Activated CD4-positive, alpha-beta T cell treated with anti-CD3 and anti-CD28 coated beads for 48 hours (primary cell): ENCODE results near the gene GFRA1.

Experiments used
- DNase-seq: peaks from one replicate; pipeline ENCODE4 v3.0.0-alpha.2; 2020

GFRA1 gene

GRCh38 chr10:116024271-116024878, 248.6 kb downstream of the GFRA1 start:
- no peak for DNase-seq

GRCh38 chr10:116017405-116017804, 255.6 kb downstream of the GFRA1 start:
- no peak for DNase-seq

- no peak for DNase-seq
Observed at GRCh38 chr10:116015583-116016333, 257.2 kb downstream of the GFRA1 start.

- DNase-seq = no peak
Observed at GRCh38 chr10:116014871-116015582, 258.0 kb downstream of the GFRA1 start.

- no peak for DNase-seq
Observed at GRCh38 chr10:116014326-116014725, 258.7 kb downstream of the GFRA1 start.

- no peak for DNase-seq
Observed at GRCh38 chr10:116011929-116012328, 261.1 kb downstream of the GFRA1 start.

GRCh38 chr10:116007256-116007891, 265.6 kb downstream of the GFRA1 start:
- DNase-seq = no peak
